Prostate gland (tissue), 2 donors: ENCODE measurements around the gene BAHD1. TPM values are rescaled to one million over a fixed set of nuclear protein-coding genes. Genes with fewer than 3 reads are reported as not detected.

Experiments used
- DNase-seq: peaks from one replicate; pipeline ENCODE4 v3.0.0-alpha.2; 2019; ENCODE audit warnings: low spot score
- H3K27ac ChIP-seq, 2 donors: fragments of 200-600 bp; sonication (generic); 2 replicates each; pipeline ENCODE4 v1.5.1; 2017 to 2019
- H3K27me3 ChIP-seq: fragments of 200-600 bp; sonication (generic); replicated peaks from 2 replicates; pipeline ENCODE4 v1.5.1; 2019; ENCODE audit not compliant: insufficient read depth
- H3K36me3 ChIP-seq, 2 donors: fragments of 200-600 bp; sonication (generic); 1 replicate in 1 of 2; 2 replicates in 1 of 2; pipeline versions ENCODE4 v1.5.1 to v1.8.1; 2017 to 2019
- H3K4me1 ChIP-seq: fragments of 200-600 bp; sonication (generic); replicated peaks from 2 replicates; pipeline ENCODE4 v1.5.1; 2019
- H3K4me3 ChIP-seq, 2 donors: fragments of 200-600 bp; sonication (generic); 2 replicates each; pipeline ENCODE4 v1.5.1; 2017 to 2019
- H3K9me3 ChIP-seq: fragments of 200-600 bp; sonication (generic); 2 replicates; pipeline ENCODE4 v1.5.1; 2017
- POLR2A ChIP-seq: fragments of 450-650 bp; IDR thresholded peaks from one replicate; pipeline ENCODE4 v1.6.1; 2016; ENCODE audit warnings: antibody characterized with exemption, mild to moderate bottlenecking
- POLR2AphosphoS5 ChIP-seq: sonication (generic); formaldehyde crosslinking; IDR thresholded peaks from one replicate; pipeline ENCODE4 v1.6.1; 2017; ENCODE audit warnings: antibody characterized with exemption
- WGBS: methylation state at CpG from one replicate; pipeline ENCODE4 v1.1.5; 2018; 5-methylcytosine and 5-hydroxymethylcytosine counted together
- intact Hi-C: fragments of 100-400 bp; cut with DNase I; formaldehyde crosslinking; loops from one replicate; pipeline ENCODE4 v1.14.2; 2022
- total RNA-seq, 2 donors: library from RNA; depleted of rRNA; stranded (reverse); fragments of >200 nt; gene quantifications; one replicate each; pipeline ENCODE4 v1.1.0, GENCODE V29; 2016
- TF ChIP-seq, protein P1 (sequence below), 4 experiments: fragments of 200-600 bp in 2 of 4; fragments of 450-650 bp in 2 of 4; sonication (generic) in 2 of 4; IDR thresholded peaks; 1 replicate in 3 of 4; 2 replicates in 1 of 4; pipeline ENCODE4 v1.5.1; 2016 to 2019; ENCODE audit warnings: antibody characterized with exemption in 4 of 4, mild to moderate bottlenecking in 2 of 4, moderate library complexity in 2 of 4

BAHD1 gene
- total RNA-seq = 10 to 100 TPM; 17.0 to 39.4 TPM

DNA sequence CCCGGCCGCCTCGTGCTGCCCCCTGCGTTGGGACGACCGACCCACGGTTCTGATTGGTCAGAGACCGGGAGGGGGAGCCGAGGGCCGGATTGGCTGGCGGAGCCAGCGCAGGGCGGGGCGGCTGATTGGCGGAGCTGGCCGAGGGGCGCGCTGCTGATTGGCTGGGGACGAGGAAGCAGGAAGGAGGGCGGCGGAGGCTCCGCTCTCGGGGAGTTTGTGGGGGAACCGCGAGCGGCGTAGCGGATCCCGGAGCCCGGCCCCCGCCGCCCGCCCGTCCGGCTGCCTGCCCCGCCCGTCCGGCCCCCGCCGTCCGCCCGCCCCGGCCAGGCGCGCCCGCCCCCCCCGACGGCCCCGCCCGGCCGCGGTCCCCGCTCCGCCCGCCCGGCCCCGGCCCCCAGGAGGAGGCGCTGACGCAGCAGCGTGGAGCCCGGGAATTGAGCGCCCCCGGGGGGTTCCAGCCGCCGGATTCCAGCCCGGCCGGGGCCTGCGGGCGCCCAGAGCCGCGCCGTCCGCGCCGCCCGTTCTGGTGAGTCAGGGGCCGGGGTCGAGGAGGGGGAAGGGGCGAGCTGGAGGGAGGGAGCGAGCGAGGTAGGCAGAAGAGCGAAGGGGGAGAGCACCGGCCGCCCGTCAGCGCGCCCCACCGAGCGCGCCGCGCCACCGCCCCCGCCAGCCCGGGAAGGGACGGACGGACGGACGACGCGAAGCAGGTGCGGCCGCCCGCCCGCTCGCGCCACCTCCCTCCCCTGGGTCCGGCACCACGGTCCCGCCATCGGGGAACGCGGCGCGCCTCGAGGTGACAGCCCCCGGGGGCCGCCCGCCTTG lies at the start of gene BAHD1:
TSS of gene BAHD1 (plus strand) at position 211 of the 822 bp plus-strand sequence. CDS start 17,512 bp downstream, outside the sequence.
- peak within 1 kb of the TSS; percentile 84 to 92 for H3K4me3 ChIP-seq
- WGBS = under 1% methylated on average over 43 of the region's 119 CpGs
- H3K27me3 ChIP-seq = no peaks in the 10 kb centered on the region
- intact Hi-C loops = loop anchor here (5.0 kb wide), 1 partner anchor 126 kb away; the partner anchor contains the start of genes CCDC32 and RPUSD2
- no peaks in the 10 kb centered on the region for H3K36me3 ChIP-seq
- H3K9me3 ChIP-seq = no peaks in the 10 kb centered on the region
- peak; percentile 54 for TF ChIP-seq POLR2A
- TF ChIP-seq POLR2AphosphoS5 = peak; percentile 77
- TF ChIP-seq, protein P1, sequence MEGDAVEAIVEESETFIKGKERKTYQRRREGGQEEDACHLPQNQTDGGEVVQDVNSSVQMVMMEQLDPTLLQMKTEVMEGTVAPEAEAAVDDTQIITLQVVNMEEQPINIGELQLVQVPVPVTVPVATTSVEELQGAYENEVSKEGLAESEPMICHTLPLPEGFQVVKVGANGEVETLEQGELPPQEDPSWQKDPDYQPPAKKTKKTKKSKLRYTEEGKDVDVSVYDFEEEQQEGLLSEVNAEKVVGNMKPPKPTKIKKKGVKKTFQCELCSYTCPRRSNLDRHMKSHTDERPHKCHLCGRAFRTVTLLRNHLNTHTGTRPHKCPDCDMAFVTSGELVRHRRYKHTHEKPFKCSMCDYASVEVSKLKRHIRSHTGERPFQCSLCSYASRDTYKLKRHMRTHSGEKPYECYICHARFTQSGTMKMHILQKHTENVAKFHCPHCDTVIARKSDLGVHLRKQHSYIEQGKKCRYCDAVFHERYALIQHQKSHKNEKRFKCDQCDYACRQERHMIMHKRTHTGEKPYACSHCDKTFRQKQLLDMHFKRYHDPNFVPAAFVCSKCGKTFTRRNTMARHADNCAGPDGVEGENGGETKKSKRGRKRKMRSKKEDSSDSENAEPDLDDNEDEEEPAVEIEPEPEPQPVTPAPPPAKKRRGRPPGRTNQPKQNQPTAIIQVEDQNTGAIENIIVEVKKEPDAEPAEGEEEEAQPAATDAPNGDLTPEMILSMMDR (IDR thresholded peaks at IDR 0.05) = no peak
- H3K27ac ChIP-seq = peak within 1 kb of the TSS; percentile 68 to 69
- DNase-seq = peak; percentile 95
- peaks cover 5% of the 10 kb centered on the region for H3K4me1 ChIP-seq

DNA sequence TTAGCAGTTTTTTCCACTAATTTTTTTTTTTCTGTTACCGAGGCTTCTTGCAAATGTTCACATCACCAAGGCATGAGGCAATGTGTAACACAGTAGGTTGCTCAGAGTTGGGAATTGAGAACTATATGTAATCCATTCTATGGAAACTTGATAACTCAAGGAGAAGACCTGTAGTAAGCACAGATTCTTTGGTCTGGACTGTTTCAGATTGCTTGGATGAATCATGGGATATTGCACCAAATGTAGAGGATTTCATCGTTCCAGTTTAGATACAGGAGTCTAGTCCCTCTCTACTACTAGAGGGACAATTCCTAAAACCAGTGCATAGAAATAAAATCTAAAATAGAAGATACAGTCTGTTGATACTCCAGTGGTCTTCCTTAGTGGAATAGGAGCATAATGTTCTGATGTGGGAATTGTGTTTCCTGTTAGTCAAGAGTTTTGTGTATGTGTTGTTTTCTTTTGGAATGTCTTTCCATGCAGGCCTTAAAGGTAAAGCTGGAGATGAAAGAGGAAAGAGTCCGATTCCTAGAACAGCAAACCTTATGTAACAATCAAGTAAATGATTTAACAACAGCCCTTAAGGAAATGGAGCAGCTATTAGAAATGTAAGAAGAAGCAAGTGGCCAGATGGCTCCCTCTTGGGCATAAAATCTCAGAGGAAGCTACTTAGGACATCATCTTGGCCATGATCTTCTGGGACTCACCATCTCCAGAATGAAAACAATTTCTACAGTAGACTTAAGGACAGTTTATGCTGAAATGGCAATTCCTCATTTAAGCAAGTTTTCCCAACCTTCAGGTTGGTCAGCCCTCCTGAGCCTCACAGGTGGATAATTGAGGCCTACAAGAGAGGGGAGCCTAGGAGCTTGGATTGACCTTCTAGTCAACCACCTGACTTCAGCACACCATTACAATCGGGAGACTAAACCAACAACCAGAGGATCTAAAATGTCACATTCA lies 47.5 kb upstream of the BAHD1 start:
- no peaks in the 10 kb centered on the region for H3K36me3 ChIP-seq
- WGBS = 92% methylated on average over 4 of the region's 4 CpGs
- no peaks in the 10 kb centered on the region for H3K27me3 ChIP-seq
- H3K4me3 ChIP-seq = no peak overlapping the region
- no peak for DNase-seq
- TF ChIP-seq, protein P1 (IDR thresholded peaks at IDR 0.05) = no peak
- TF ChIP-seq POLR2AphosphoS5 (no peak), POLR2A (no peak)
- no peak overlapping the region for H3K27ac ChIP-seq
- intact Hi-C loops = no loop called here
- H3K9me3 ChIP-seq = no peaks in the 10 kb centered on the region
- H3K4me1 ChIP-seq = no peaks in the 10 kb centered on the region

- Histone ChIP-seq H3K4me1 (no peaks in the 10 kb centered on the region), H3K36me3 (no peaks in the 10 kb centered on the region), H3K9me3 (no peaks in the 10 kb centered on the region), H3K27me3 (no peaks in the 10 kb centered on the region), H3K27ac (no peak overlapping the region), H3K4me3 (no peak overlapping the region)
- TF ChIP-seq, protein P1 (IDR thresholded peaks at IDR 0.05) = no peak
- TF ChIP-seq POLR2A = no peak
- no peak for TF ChIP-seq POLR2AphosphoS5
- WGBS = 83% methylated on average over 8 of the region's 8 CpGs
- intact Hi-C loops = no loop called here
- DNase-seq = no peak
These were observed 42.9 kb upstream of the BAHD1 start for GRCh38 chr15:40397688-40398412.

GRCh38 chr15:40398413-40398873 lies 42.3 kb upstream of the BAHD1 start:
- Histone ChIP-seq H3K4me3 (no peak overlapping the region), H3K27ac (no peak overlapping the region), H3K27me3 (no peaks in the 10 kb centered on the region), H3K9me3 (no peaks in the 10 kb centered on the region), H3K36me3 (no peaks in the 10 kb centered on the region), H3K4me1 (no peaks in the 10 kb centered on the region)
- intact Hi-C loops = no loop called here
- TF ChIP-seq POLR2AphosphoS5 = no peak
- no peak for TF ChIP-seq POLR2A
- DNase-seq = no peak
- 79% methylated on average over 4 of the region's 4 CpGs for WGBS
